HepG2 (cell line): Measurements from ENCODE around the gene CBX5. TPM values are rescaled to one million over a fixed set of nuclear protein-coding genes. Genes with fewer than 3 reads are reported as not detected.

ENCODE experiments used
- ARID5B ChIP-seq: IDR thresholded peaks from 2 replicates; pipeline ENCODE4 v1.4.0; 2020; ENCODE audit warnings: mild to moderate bottlenecking, missing genetic modification reagents
- ATF7-NPFF ChIP-seq: sonication (generic); formaldehyde crosslinking; IDR thresholded peaks from 2 replicates; pipeline ENCODE4 v1.8.1; 2023; ENCODE audit warnings: mild to moderate bottlenecking, low read depth, missing genetic modification reagents, moderate library complexity
- EED ChIP-seq: sonication (generic); formaldehyde crosslinking; IDR thresholded peaks from 2 replicates; pipeline ENCODE4 v1.5.0; 2020; ENCODE audit warnings: mild to moderate bottlenecking, missing genetic modification reagents
- ETV6 ChIP-seq: sonication (generic); formaldehyde crosslinking; conservative IDR thresholded peaks from 2 replicates; pipeline ENCODE4 v1.4.0; 2020; ENCODE audit warnings: missing genetic modification reagents
- EZH2 ChIP-seq: conservative IDR thresholded peaks from 2 replicates; pipeline ENCODE4 v1.6.1; 2012; ENCODE audit warnings: mild to moderate bottlenecking, low read depth, low read length, moderate library complexity
- FOXO1 ChIP-seq: sonication (generic); formaldehyde crosslinking; IDR thresholded peaks from 2 replicates; pipeline ENCODE4 v1.4.0; 2020; ENCODE audit warnings: missing genetic modification reagents
- KDM3A ChIP-seq: IDR thresholded peaks from 2 replicates; pipeline ENCODE4 v1.6.1; 2018; ENCODE audit warnings: low read depth, missing compliant biosample characterization
- MBNL3 ChIP-seq: fragments of 250-450 bp; sonication (Bioruptor Pico); conservative IDR thresholded peaks from 2 replicates; pipeline ENCODE4 v1.8.0; 2022; ENCODE audit warnings: mild to moderate bottlenecking, inconsistent platforms
- NFRKB ChIP-seq: fragments of 450-650 bp; IDR thresholded peaks from 2 replicates; pipeline ENCODE4 v1.6.1; 2017
- NR0B2 ChIP-seq: sonication (generic); formaldehyde crosslinking; IDR thresholded peaks from 2 replicates; pipeline ENCODE4 v1.4.0; 2020; ENCODE audit warnings: mild to moderate bottlenecking, missing genetic modification reagents
- RFX5 ChIP-seq: IDR thresholded peaks from 2 replicates; pipeline ENCODE4 v1.6.1; 2011; ENCODE audit warnings: low read depth, low read length, improper control_type of control experiment
- RFXAP ChIP-seq: sonication (generic); formaldehyde crosslinking; IDR thresholded peaks from 2 replicates; pipeline ENCODE4 v1.4.0; 2020; ENCODE audit warnings: missing genetic modification reagents, borderline replicate concordance
- SIN3B ChIP-seq: fragments of 150-350 bp; IDR thresholded peaks from 2 replicates; pipeline ENCODE4 v1.6.1; 2014; ENCODE audit warnings: low read length
- SP140L ChIP-seq: sonication (generic); formaldehyde crosslinking; IDR thresholded peaks from 2 replicates; pipeline ENCODE4 v1.4.0; 2020; ENCODE audit warnings: missing genetic modification reagents, borderline replicate concordance
- TBX3 ChIP-seq: fragments of 450-650 bp; IDR thresholded peaks from 2 replicates; pipeline ENCODE4 v1.6.1; 2017; ENCODE audit warnings: antibody characterized with exemption, mild to moderate bottlenecking, inconsistent platforms, borderline replicate concordance
- THAP8 ChIP-seq: sonication (generic); formaldehyde crosslinking; IDR thresholded peaks from 2 replicates; pipeline ENCODE4 v1.5.1; 2020; ENCODE audit warnings: missing genetic modification reagents, mild to moderate bottlenecking, borderline replicate concordance
- U2AF2 ChIP-seq: fragments of 200-400 bp; formaldehyde crosslinking; IDR thresholded peaks from 2 replicates; pipeline ENCODE4 v1.6.1; 2017; ENCODE audit warnings: low read depth, mild to moderate bottlenecking, low read length
- ZFP41 ChIP-seq: sonication (generic); formaldehyde crosslinking; IDR thresholded peaks from 2 replicates; pipeline ENCODE4 v1.4.0; 2020; ENCODE audit warnings: mild to moderate bottlenecking, missing genetic modification reagents, borderline replicate concordance
- ZNF101 ChIP-seq: sonication (generic); formaldehyde crosslinking; IDR thresholded peaks from 2 replicates; pipeline ENCODE4 v1.4.0; 2020; ENCODE audit warnings: mild to moderate bottlenecking, low read depth, missing genetic modification reagents, borderline replicate concordance
- ZNF136 ChIP-seq: sonication (generic); formaldehyde crosslinking; IDR thresholded peaks from 2 replicates; pipeline ENCODE4 v1.8.1; 2022; ENCODE audit warnings: low read depth, mild to moderate bottlenecking, moderate library complexity, missing genetic modification reagents
- ZNF333 ChIP-seq: sonication (generic); formaldehyde crosslinking; IDR thresholded peaks from 2 replicates; pipeline ENCODE4 v1.4.0; 2020; ENCODE audit warnings: mild to moderate bottlenecking, missing genetic modification reagents, borderline replicate concordance
- ZNF33B ChIP-seq: sonication (generic); formaldehyde crosslinking; IDR thresholded peaks from 2 replicates; pipeline ENCODE4 v1.5.1; 2020; ENCODE audit warnings: mild to moderate bottlenecking, missing genetic modification reagents
- ZNF530 ChIP-seq: sonication (generic); formaldehyde crosslinking; IDR thresholded peaks from 2 replicates; pipeline ENCODE4 v1.5.0; 2020; ENCODE audit warnings: low read depth, mild to moderate bottlenecking, missing genetic modification reagents
- ZNF556 ChIP-seq: sonication (generic); formaldehyde crosslinking; IDR thresholded peaks from 2 replicates; pipeline ENCODE4 v1.4.0; 2020; ENCODE audit warnings: mild to moderate bottlenecking, missing genetic modification reagents, borderline replicate concordance
- ZNF629 ChIP-seq: sonication (generic); formaldehyde crosslinking; conservative IDR thresholded peaks from 2 replicates; pipeline ENCODE4 v1.5.0; 2020; ENCODE audit warnings: missing genetic modification reagents
- ZNF672 ChIP-seq: sonication (generic); formaldehyde crosslinking; IDR thresholded peaks from 2 replicates; pipeline ENCODE4 v1.8.1; 2022; ENCODE audit warnings: missing genetic modification reagents
- ZNF777 ChIP-seq: sonication (generic); formaldehyde crosslinking; IDR thresholded peaks from 2 replicates; pipeline ENCODE4 v1.4.0; 2020; ENCODE audit warnings: missing genetic modification reagents
- polyA plus RNA-seq, 8 experiments: library from polyadenylated mRNA; depleted of rRNA in 3 of 8; stranded (reverse) in 7 of 8; unstranded in 1 of 8; fragments of >200 nt; fragmentation: Illumina TruSeq in 4 of 8; extraction: Trizol in 4 of 8; gene quantifications; 2 replicates each; pipeline versions ENCODE4 v1.2.1 to v1.2.3, GENCODE V29; 2011 to 2016; ENCODE audit warnings: low read depth in 4 of 8, missing spikeins in 1 of 8, mixed read lengths in 1 of 8; ENCODE audit not compliant: insufficient read depth in 1 of 8
- total RNA-seq, 5 experiments: library from RNA; depleted of rRNA; stranded (reverse); fragments of >200 nt; fragmentation: Illumina TruSeq; extraction: Trizol; gene quantifications; 2 replicates each; pipeline ENCODE4 v1.2.3, GENCODE V29; 2016; ENCODE audit warnings: low read depth in 1 of 5

The CBX5 gene
- total and polyA plus RNA-seq, 2 of the 13 experiments (the other 11 are each of a cell fraction or from before 2014, with no cell fraction given), result 16.0 to 22.2 TPM

- 0 out of 2 replicates have a peak, but pooled peaks have one; percentile 72 for TF ChIP-seq ZNF33B (CRISPR knock-in tag)
- TF ChIP-seq SP140L (CRISPR knock-in tag), result no peak
- TF ChIP-seq NR0B2 (CRISPR knock-in tag), result no peak
- TF ChIP-seq ZFP41 (CRISPR knock-in tag), result no peak
- TF ChIP-seq EZH2, result no peak
- TF ChIP-seq NFRKB, result no peak
- TF ChIP-seq ZNF136 (CRISPR knock-in tag), result peak; percentile 77; the same call in 1 of the 2 replicates
- 0 out of 2 replicates have a peak, but pooled peaks have one; percentile 63 for TF ChIP-seq ZNF556 (CRISPR knock-in tag)
- no peak for TF ChIP-seq SIN3B
- TF ChIP-seq U2AF2, result no peak
- TF ChIP-seq RFXAP (CRISPR knock-in tag), result no peak; the same call in 1 of the 2 replicates
- peak; percentile 58 for TF ChIP-seq ARID5B
- no peak for TF ChIP-seq ZNF672 (CRISPR knock-in tag)
- 0 out of 2 replicates have a peak, but pooled peaks have one; percentile 29 for TF ChIP-seq FOXO1
- TF ChIP-seq ZNF777, result no peak
- TF ChIP-seq ZNF333, result no peak
- no peak; the same call in none of the 2 replicates for TF ChIP-seq RFX5
- TF ChIP-seq ZNF101 (CRISPR knock-in tag), result no peak
- TF ChIP-seq ATF7-NPFF (CRISPR knock-in tag), result 0 out of 2 replicates have a peak, but pooled peaks have one; percentile 26
- no peak for TF ChIP-seq ETV6
- TF ChIP-seq KDM3A, result 0 out of 2 replicates have a peak, but pooled peaks have one; percentile 73
- TF ChIP-seq EED (CRISPR knock-in tag), result no peak
- TF ChIP-seq THAP8 (CRISPR knock-in tag), result no peak
- no peak for TF ChIP-seq ZNF629 (CRISPR knock-in tag)
- TF ChIP-seq MBNL3 (CRISPR knock-in tag), result no peak
- TF ChIP-seq TBX3, result no peak
- TF ChIP-seq ZNF530, result no peak
Observed at GRCh38 chr12:54294152-54294952, 14.4 kb upstream of the CBX5 start (continued).
